Osteocyte (in vitro differentiated cells): ENCODE results near the gene IFI35. TPM values are rescaled to one million over a fixed set of nuclear protein-coding genes. Genes with fewer than 3 reads are reported as not detected.
"Not testable (repeated sequence)": the region's sequence is repeated elsewhere in the genome, so short reads cannot be mapped to it uniquely, and the experiment has no call there.

ENCODE experiments used
- DNase-seq: peaks from one replicate; pipeline ENCODE4 v3.0.0; 2021; ENCODE audit warnings: mixed read lengths; ENCODE audit not compliant: unreplicated experiment; ENCODE audit errors: extremely low spot score
- H3K27ac Mint-ChIP-seq: one replicate; pipeline ENCODE4 v1.8.0; 2021; ENCODE audit warnings: mild to moderate bottlenecking, mixed read lengths; ENCODE audit not compliant: unreplicated experiment
- H3K27me3 Mint-ChIP-seq: one replicate; pipeline ENCODE4 v1.8.0; 2021; ENCODE audit warnings: mixed read lengths; ENCODE audit not compliant: unreplicated experiment
- H3K36me3 Mint-ChIP-seq: one replicate; pipeline ENCODE4 v1.8.0; 2021; ENCODE audit warnings: mixed read lengths; ENCODE audit not compliant: unreplicated experiment
- H3K4me1 Mint-ChIP-seq: one replicate; pipeline ENCODE4 v1.8.0; 2021; ENCODE audit warnings: mixed read lengths; ENCODE audit not compliant: unreplicated experiment
- H3K4me3 Mint-ChIP-seq: one replicate; pipeline ENCODE4 v1.8.0; 2021; ENCODE audit warnings: mild to moderate bottlenecking, moderate library complexity, mixed read lengths; ENCODE audit not compliant: unreplicated experiment
- H3K9me3 Mint-ChIP-seq: one replicate; pipeline ENCODE4 v1.8.0; 2021; ENCODE audit warnings: mixed read lengths; ENCODE audit not compliant: unreplicated experiment
- total RNA-seq: library from RNA; stranded (reverse); gene quantifications from 2 replicates; pipeline ENCODE4 v1.2.1, GENCODE V29; 2021
- TF ChIP-seq, protein P1 (sequence below): fragments of 200-600 bp; sonication (generic); IDR thresholded peaks from 2 replicates; pipeline ENCODE4 v1.5.0; 2021; ENCODE audit warnings: antibody characterized with exemption, mild to moderate bottlenecking, moderate library complexity

Gene IFI35
- total RNA-seq, 1 donor from 2014 or later = 34.4 TPM

DNA sequence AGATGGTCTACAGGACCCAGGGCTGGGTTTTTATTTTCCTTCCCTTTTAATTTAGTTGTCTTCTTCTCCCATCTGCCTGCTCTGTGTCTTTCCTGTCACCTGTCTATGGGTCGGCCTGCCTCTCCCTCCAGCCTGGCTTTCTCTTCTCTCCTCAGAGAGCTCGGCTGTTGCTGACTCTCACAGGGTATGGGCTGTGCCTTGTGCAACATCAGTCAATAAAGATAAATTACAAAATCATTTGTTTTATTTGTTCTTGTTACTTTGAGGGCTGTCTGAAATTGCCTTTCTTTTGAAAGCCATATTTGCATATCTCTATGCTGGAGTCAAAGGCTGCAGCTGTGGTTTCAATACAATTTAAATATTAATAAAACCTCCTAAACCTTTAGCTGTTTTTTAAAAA, 34.1 kb downstream of the IFI35 start:
- Mint-ChIP-seq H3K36me3 (no peaks in the 10 kb centered on the region), H3K27ac (no peak overlapping the region), H3K27me3 (no peaks in the 10 kb centered on the region), H3K4me3 (no peak overlapping the region), H3K9me3 (no peaks in the 10 kb centered on the region), H3K4me1 (no peaks in the 10 kb centered on the region)
- TF ChIP-seq, protein P1, sequence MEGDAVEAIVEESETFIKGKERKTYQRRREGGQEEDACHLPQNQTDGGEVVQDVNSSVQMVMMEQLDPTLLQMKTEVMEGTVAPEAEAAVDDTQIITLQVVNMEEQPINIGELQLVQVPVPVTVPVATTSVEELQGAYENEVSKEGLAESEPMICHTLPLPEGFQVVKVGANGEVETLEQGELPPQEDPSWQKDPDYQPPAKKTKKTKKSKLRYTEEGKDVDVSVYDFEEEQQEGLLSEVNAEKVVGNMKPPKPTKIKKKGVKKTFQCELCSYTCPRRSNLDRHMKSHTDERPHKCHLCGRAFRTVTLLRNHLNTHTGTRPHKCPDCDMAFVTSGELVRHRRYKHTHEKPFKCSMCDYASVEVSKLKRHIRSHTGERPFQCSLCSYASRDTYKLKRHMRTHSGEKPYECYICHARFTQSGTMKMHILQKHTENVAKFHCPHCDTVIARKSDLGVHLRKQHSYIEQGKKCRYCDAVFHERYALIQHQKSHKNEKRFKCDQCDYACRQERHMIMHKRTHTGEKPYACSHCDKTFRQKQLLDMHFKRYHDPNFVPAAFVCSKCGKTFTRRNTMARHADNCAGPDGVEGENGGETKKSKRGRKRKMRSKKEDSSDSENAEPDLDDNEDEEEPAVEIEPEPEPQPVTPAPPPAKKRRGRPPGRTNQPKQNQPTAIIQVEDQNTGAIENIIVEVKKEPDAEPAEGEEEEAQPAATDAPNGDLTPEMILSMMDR = no peak
- no peak for DNase-seq

DNA sequence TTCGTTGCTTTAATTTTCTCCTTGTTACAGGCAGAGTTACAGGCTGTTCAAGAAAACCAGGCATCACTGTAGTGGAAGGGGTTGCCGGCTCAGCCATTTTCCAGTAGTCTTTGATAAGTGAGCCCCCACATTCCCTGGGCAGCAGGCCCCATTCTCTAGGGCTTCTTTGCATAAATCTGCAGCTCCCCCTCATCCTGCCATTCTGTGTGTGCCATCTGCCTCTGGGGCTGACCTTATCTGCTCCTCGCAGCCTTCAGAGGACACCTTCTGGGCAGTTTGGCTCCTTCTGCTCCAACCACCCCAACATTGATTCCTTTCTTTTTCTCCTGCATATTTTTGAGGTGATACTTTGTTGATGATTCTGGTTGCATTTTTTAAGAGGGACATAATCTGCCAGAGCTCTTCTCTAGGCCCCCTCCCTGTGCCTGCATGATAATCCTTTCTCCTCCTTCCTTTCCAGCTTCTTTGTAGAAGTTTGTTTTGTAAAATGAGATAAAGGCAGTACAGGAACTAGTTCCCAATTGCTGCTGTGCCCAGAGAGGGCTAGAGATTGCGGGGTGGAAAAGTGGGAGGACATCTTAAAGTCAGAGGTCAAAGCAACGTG, 35.5 kb downstream of the IFI35 start:
- H3K27me3 Mint-ChIP-seq = no peaks in the 10 kb centered on the region
- TF ChIP-seq, protein P1 = no peak
- H3K36me3 Mint-ChIP-seq = no peaks in the 10 kb centered on the region
- no peak overlapping the region for H3K27ac Mint-ChIP-seq
- no peak overlapping the region for H3K4me3 Mint-ChIP-seq
- DNase-seq = no peak
- H3K4me1 Mint-ChIP-seq = no peaks in the 10 kb centered on the region
- H3K9me3 Mint-ChIP-seq = no peaks in the 10 kb centered on the region

DNA sequence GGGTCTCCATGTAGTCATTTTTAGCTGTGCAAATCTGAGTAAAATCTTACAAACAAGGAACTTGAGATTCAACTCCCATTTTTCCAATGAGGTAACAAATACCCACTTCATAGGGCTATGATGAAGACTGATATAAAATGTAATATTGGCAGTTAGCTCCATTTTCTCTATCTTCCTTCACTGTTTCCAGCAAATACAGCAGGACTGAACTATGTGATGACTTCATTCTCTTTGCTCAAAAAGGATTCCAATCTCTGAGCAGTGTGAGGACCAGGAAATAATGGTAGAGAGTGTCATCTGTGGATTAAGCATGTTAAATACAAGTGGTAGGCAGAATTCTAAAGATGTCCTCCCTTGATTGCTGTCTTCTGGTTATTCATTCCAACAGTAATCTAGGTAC, 36.7 kb downstream of the IFI35 start:
- no peaks in the 10 kb centered on the region for H3K9me3 Mint-ChIP-seq
- no peak overlapping the region for H3K27ac Mint-ChIP-seq
- DNase-seq = no peak
- no peak overlapping the region for H3K4me3 Mint-ChIP-seq
- TF ChIP-seq, protein P1 = no peak
- no peaks in the 10 kb centered on the region for H3K27me3 Mint-ChIP-seq
- H3K4me1 Mint-ChIP-seq = no peaks in the 10 kb centered on the region
- no peaks in the 10 kb centered on the region for H3K36me3 Mint-ChIP-seq

DNA sequence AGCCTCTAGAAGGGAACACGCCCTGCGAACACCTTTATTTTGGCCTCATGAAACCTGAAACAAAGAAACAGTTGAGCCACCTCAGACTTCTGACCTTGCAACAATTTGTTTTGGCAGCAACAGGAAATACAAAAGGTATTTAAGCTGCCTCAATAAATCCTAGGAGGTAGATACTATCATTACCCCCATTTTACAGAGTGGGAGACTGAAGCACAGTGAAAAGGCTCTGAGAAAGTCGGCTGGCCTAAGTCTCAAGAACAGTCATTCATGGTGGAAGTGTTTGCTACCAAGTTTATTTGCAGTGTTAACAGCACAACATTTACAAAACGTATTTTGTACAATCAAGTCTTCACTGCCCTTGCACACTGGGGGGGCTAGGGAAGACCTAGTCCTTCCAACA, 37.4 kb downstream of the IFI35 start:
- no peaks in the 10 kb centered on the region for H3K4me1 Mint-ChIP-seq
- no peak overlapping the region for H3K27ac Mint-ChIP-seq
- no peaks in the 10 kb centered on the region for H3K9me3 Mint-ChIP-seq
- no peaks in the 10 kb centered on the region for H3K36me3 Mint-ChIP-seq
- no peak overlapping the region for H3K4me3 Mint-ChIP-seq
- H3K27me3 Mint-ChIP-seq = no peaks in the 10 kb centered on the region
- DNase-seq = no peak
- TF ChIP-seq, protein P1 = no peak

DNA sequence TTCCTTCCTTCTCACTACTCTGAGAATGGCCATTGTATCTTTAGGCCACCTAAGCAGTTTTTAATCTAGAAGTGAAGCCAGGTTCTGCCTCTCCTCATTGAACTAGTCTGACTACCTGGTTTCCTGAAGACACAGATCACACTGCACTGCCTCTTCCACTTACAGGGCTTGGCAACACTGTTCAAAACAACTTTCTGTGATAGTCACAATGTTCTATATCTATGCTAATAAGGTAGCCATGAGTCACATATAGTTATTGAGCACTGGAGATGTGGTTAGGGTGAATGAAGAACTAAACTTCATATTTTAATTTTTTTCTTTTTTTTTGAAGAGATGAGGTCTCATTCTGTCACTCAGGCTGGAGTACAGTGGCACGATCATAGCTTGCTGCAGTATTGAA, 45.4 kb downstream of the IFI35 start:
- no peaks in the 10 kb centered on the region for H3K27me3 Mint-ChIP-seq
- no peaks in the 10 kb centered on the region for H3K36me3 Mint-ChIP-seq
- TF ChIP-seq, protein P1 = no peak
- no peak overlapping the region for H3K27ac Mint-ChIP-seq
- H3K9me3 Mint-ChIP-seq = no peaks in the 10 kb centered on the region
- H3K4me1 Mint-ChIP-seq = no peaks in the 10 kb centered on the region
- no peak for DNase-seq
- no peak overlapping the region for H3K4me3 Mint-ChIP-seq

DNA sequence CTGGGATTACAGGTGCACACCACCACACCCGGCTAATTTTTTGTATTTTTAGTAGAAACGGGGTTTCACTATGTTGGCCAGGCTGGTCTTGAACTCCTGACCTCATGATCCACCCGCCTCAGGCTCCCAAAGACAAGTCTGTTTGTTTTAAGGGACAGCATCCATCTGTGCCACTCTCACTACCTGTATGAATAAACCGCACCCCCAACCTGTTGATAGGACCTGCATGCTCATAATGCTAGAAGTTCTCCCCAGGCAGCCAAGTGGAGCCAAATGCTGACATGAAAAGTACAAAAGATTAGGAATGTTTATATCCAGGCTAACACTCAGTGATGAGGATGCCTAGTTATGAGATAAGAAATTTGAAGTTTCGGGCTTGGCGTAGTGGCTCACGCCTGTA, 46.4 kb downstream of the IFI35 start:
- H3K4me3 Mint-ChIP-seq, H3K4me1 Mint-ChIP-seq, H3K27me3 Mint-ChIP-seq, H3K9me3 Mint-ChIP-seq, DNase-seq, H3K36me3 Mint-ChIP-seq, H3K27ac Mint-ChIP-seq: not testable (repeated sequence)
